NCI-H345 treated with DMSO at 0.1 percent for 48 hours (cell line): ENCODE results near the gene FAM83F.
"Not testable (repeated sequence)": the region's sequence is repeated elsewhere in the genome, so short reads cannot be mapped to it uniquely, and the experiment has no call there.

Experiments used
- DNase-seq: peaks from one replicate; lab custom pipeline; 2025; ENCODE audit not compliant: unreplicated experiment; lab: John Stamatoyannopoulos, UW

The FAM83F gene

DNA sequence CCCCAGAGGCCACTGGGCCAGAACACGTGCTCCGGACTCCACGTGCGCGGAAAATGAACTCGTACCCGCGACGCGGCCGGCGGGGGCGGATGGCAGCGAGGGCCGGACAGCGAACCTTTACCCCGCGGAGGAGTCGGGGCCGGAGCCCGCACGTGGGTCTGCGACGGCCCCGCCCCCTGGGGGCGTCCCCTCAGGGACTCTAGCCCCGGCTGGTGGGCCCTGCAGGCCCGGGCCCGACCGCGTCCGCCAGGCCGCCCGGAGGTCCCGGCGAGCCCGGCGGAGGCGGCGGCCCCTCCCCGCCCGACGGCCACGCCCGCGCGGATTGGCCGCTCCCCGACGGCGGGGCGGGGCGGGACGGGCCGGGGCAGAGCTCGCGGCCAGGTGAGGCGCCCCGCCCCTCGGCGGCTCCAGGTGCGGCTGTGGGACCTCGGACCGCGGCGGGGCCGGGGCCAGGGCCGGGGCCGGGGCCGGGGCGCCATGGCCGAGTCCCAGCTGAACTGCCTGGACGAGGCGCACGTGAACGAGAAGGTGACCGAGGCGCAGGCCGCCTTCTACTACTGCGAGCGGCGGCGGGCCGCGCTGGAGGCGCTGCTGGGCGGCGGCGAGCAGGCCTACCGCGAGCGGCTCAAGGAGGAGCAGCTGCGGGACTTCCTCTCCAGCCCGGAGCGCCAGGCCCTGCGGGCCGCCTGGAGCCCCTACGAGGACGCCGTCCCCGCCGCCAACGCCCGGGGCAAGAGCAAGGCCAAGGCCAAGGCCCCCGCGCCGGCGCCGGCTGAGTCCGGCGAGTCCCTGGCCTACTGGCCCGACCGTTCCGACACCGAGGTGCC lies at the start of gene FAM83F:
FAM83F (plus strand) TSS at position 389 of the 827 bp plus-strand sequence; CDS start at position 478, 89 bp downstream.
- DNase-seq, result no peak

DNA sequence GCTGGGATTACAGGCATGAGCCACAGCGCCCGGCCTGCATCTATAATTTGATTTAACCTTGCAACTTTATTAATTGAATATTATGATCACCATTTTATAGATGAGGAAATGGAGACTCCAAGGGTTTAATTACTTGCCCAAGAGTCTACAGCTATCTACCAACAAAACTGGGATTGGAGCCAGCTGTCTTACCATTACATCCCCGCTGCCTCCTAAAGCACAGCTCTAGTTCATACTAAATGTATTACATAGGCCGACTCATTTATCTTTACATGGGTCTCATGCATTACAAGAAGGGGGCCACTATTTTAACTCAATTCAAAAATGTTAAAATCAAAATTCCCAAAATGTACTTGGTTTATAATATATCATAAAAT lies 48.6 kb upstream of the FAM83F start:
- DNase-seq, result no peak

DNA sequence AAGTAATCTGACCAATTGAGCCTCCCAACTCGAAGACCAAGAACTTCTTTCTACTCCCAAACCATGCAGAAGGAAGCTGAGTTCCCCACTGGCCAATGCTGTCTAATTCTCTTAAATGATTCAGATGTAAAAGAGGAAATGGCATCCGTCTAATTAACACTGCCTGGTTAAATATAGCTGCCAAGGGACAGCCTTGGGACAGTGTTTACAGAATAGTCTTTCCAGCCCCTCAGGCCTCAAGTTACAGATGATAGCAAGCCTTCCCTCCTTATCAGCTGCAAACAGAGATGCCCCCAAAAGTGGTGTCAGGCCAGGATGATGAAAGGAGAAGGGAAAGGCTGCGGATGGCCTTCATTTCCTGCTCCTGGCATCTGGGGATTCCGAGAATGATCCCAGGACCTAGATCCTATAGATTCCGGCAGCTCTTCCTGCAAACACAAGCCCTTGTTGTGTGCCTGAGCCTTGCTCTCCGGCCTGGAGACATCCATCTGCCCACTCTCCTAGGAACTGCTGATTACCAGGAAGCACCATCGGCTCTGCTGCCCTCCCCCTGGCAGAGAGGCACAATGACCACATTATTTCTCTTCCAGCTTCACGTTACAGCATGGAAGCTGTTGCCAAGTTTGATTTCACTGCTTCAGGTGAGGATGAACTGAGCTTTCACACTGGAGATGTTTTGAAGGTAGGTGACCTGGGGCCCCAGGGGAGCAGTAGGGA lies 48.1 kb upstream of the FAM83F start:
- no peak for DNase-seq

DNA sequence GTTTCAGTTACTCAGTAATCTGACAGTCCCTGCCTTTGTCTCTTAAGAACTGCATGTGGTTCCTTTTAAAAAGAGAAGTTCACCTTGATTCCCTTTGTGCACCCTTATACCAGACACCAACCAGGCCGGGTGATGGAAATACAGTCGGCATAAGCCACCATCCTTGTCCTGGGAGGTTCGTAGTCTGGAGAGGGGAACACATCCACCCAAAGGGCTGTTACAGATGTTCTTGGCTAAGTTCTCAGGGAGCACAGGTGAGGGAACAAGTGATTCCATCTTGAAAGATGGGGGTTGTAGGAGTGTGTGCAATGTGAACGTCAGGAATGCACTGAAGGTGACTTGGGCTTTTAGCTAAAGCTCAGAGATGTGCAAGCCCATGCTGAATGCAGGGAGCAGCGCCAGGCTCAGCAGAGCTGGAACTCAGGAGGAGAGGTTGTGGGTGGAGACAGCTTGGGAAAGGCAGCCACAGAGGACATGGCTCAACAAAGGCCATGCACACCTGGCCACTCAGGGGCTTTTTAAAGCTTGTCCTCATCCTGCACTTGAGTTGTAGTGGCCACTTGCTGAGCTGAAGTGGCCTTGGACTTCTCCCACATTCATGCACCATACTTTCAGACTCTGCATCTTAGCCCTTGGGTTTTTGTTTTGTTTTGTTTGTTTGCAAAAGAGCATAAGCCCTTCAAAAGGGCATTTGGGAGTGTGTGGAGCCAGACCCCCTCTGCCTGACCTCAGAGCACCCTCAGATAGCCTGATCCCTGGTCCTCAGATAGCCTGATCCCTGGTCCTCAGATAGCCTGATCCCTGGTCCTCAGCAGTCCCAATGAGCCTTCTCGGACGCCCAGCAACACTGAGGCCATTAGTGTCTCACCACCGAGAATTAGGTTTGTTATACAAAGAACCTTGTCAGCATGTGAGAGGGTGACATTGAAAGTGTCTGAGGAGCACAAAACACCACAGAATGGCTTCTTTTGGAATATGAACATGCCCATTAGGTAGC lies 47.2 kb upstream of the FAM83F start:
- no peak for DNase-seq

DNA sequence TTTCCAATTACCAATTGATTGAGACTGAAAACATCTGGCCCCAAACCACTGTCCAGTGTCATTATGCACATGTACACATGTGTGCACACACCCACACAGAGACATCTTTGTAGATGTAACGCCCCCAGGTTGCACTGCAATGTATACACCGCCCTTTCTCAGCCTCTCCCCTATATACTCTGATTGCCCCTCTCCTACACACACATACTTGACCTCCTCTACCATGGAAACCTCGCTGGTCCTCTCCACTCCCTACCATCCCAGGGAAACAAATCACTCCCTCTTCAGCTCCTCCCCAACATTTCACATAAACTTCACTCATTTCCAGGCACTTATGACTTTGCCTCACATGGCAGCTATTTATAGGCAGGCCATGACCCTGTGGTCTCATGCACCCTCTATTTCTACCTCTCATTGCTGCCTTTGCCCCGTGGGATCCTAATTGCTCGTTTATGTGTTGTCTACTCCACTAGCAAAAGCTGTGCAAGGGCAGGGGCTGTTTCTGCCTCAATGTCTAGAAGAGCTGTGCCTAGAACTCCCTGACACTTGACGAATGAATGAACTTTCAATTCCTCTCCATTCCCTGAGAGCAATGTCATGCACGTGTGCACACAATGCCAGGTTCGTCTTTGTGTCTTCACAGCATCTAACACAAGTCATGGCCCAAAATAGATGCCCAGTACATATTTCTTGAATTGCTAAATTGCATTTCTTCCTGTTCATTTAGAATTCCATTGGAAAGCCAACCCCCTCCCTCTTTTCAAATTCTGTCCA lies 44.6 kb upstream of the FAM83F start:
- no peak for DNase-seq

DNA sequence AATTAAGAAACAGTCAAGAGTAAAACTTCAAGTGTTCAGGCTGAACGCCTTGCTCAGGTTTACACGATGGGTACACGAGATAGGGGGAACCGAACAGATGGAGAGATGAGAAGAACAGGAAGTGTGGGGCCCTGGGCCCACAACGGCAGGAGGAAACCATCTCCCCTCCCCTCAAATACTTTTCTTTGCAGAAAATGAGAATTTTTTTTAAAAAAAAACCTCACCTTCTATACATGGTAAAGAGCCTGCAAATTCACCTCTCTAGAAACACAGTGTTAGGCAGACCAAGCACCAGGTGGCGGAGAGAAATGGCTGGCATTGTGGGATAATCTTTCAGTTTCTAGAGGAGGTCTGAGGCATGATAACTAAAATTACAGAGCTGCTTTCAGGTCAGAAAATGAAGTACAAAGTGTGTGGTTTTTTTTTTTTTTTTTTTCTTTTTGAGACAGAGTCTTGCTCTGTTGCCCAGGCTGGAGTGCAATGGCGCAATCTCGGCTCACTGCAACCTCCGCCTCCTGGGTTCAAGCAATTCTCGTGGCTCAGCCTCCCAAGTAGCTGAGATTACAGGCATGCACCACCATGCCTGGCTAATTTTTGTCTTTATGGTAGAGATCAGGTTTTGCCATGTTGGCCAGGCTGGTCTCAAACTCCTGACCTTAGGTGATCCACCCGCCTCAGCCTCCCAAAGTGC lies 43.0 kb upstream of the FAM83F start:
- not testable (repeated sequence) for DNase-seq

DNA sequence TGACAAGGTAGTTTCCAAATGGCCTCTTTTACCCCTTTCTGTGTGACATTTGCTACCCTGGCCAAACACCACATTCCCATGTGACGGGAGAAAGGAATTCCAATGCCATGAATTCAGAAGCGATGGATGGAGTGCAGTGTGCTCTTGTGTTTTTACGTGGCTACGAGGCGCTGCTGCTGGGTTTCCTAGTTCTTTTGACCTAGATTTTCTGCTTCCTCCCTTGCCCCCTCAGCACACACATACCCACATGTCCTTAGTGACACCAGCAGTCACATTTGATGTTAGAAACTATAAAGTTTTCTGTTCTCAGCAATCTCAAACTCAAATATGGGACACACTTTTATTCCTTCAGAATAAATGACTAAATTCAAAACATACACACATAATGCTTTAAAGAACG lies 42.4 kb upstream of the FAM83F start:
- DNase-seq, result no peak

DNA sequence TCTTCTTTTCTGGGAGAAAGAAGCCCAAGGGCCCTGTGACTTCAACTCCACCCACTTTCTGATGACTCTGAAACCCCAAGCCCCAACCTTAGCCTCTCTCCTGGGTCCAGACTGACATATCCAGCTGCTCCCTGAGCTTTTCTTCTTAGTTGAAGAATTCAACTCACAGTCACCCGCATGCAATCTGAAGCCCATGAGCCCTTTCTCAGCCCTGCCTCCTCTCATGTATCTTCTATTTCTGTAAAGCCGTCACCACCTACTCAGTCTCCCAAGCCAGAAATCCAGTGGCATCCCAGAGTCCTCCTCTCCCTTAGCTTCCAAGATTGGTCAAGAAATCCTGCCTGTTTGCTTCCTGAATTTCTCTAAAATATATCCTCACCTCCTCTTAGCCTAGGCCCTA lies 41.7 kb upstream of the FAM83F start:
- no peak for DNase-seq

DNA sequence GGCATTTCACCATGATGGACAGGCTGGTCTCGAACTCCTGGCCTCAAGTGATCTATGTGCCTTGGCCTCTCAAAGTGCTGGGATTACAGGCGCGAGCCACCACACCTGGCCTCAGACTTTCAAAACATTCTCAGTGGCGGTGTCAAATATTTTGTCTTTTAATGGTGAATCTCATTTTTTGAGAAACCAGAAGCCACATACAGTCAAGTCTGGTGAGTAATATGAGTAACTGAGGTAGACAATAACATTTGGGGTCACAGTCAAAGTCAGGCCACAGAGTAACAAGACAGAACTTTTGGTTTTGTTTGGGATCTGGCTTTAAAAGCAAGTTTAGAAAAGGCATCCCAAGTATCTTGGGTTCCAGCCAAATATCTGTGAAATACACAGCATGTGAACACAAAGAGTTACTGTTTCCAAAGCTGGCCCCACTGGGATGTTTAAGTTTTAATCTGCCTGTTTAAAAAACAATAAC lies 40.1 kb upstream of the FAM83F start:
- no peak for DNase-seq

DNA sequence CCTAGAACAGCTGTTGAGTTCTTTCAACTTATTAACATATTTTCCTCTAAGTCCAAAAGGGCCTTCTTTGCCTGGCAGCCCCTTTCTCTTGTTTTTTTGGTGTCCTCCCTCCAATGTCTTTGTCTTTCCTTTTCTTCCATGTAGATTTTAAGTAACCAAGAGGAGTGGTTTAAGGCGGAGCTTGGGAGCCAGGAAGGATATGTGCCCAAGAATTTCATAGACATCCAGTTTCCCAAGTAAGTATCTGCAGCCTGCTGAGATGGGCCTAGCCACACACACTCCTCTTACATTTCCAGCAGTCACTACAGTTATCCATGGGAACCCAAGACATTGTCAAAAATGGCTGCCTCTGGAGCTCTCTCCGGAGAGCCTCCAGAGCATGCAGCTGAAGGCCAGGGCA lies 39.1 kb upstream of the FAM83F start:
- no peak for DNase-seq

DNA sequence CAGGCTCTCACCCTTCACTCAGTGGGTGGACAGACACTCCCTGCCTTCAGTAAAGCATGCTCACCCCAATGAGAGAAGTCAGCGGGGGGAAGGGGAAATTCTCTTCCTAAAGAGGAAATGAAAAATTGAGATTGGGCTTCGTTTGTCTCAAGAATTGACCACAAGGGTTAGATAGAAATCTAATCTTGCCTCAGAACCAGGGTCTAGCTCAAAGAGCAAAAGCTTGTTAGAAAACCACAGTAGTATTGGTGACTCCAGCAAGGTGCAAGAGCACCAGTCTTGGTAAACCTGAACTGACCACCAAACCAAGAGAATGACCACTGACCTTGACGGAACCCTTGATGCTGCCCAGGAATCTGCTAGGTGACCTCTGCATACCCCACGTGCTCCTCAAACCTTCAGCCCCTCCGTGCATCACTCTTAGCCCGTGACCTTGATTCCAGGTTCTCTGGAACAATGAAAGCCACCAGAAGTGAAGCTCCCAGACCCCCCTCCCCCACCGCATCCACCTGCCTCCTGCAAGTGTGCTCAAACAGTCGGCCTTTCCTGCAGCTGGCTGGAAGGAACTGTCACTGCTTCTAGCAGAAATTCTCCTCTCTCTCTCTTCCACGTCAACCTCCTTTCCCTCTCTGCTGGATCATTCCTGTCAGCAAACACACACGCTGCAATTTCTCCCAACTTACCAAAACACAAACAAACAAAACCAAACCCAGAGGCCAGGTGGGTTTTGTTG lies 37.7 kb upstream of the FAM83F start:
- no peak for DNase-seq

DNA sequence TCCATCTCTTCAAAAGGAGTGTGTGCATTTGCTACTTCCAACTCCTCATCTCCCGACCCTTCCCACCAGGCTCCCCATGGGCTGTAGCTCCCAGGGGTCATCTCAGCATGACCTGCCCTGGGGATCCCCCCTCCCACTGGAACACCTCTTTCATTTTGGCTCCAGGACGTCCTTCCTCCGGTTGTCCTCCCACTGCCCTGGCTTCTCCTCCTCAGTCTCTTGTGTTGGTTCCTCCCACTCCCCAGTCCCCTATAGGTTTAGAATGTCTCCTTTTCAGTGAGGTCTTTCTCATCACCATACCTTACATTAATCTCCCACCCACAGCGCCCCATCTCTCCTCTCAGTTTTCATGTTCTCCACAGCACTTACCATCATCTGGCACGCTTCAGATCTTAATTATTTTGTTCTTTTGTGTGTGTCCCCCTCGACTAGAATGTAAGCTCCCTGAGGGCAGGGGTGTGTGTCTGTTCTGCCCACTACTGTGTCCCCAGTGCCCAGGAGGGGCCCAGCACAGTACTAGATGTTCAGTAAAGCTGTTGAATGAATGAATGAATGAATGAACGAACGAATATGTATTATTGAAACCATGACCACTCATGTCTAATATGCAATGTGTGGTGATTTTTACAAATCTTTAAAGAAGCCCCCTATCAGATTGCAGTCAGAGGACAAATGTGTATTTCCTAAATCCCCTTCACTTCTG lies 36.6 kb upstream of the FAM83F start:
- DNase-seq, result no peak

DNA sequence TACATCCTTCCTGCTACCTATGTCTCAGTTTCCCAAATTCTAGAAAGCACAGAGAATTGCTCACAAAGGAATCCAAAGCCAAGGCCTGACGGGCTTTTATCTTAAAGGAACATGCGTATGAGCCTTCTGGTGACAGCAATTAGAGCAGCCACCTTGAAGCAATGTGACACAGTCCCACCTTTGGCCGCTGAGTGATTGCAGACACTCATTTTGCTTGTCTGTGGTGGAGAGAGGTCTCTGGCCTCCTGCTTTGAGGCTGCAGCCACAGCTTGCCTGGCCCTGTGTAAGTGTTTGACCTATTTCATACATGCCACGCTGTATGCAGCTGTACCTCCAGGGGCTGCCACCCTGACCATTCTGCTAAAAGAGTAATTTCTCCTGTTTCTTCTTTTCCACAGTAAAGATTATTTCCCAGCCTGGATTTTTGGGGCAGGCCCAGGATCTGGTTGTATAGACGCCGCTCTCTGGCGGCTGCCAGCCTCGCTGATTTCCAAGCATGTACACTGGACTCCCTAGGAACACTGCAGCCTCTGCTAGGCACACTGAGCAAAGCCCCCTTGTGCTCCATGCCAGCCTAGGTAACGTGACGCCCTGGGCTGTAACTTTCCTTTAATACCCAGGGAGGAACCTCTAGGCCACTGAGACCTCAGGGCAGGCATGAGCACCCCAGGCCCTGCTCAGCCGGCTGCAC lies 35.7 kb upstream of the FAM83F start:
- DNase-seq, result no peak

DNA sequence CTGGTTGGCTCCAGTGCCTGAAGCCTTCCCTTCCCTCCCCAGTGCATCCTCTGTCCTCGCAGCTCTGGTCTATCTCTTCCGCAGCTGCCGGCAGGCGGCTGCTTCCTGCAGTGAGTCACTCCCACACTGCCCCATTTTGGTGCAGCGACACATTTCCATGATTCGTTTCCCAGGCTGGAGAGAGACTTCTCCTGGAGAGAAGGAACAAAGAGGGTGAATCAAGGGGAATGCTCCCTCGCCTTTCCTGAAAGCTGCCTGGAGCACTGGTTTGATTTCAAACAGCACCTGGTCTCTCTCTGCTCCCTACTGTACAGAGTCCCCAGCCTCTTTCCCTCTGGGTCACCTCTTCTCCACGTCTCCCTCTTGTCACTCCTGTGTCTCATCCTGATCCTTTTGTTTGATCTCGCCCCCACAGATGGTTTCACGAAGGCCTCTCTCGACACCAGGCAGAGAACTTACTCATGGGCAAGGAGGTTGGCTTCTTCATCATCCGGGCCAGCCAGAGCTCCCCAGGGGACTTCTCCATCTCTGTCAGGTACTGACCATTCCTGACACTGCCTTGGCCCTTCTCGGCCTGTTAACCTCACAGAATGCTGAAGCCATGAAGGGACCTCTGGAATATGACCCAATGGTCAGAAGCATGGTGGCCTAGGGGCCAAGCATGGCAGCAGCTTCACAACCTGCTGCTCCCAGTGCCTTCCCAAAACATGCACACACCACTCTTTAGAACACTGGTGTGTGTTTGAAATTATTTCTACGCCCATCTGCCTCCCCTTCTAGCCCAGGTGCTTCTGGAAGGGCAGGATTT lies 34.9 kb upstream of the FAM83F start, which contains the start of gene TMA7B:
TMA7B (plus strand) TSS at position 758 of the 808 bp plus-strand sequence. CDS start 3,978 bp downstream, outside the sequence.
- no peak for DNase-seq

DNA sequence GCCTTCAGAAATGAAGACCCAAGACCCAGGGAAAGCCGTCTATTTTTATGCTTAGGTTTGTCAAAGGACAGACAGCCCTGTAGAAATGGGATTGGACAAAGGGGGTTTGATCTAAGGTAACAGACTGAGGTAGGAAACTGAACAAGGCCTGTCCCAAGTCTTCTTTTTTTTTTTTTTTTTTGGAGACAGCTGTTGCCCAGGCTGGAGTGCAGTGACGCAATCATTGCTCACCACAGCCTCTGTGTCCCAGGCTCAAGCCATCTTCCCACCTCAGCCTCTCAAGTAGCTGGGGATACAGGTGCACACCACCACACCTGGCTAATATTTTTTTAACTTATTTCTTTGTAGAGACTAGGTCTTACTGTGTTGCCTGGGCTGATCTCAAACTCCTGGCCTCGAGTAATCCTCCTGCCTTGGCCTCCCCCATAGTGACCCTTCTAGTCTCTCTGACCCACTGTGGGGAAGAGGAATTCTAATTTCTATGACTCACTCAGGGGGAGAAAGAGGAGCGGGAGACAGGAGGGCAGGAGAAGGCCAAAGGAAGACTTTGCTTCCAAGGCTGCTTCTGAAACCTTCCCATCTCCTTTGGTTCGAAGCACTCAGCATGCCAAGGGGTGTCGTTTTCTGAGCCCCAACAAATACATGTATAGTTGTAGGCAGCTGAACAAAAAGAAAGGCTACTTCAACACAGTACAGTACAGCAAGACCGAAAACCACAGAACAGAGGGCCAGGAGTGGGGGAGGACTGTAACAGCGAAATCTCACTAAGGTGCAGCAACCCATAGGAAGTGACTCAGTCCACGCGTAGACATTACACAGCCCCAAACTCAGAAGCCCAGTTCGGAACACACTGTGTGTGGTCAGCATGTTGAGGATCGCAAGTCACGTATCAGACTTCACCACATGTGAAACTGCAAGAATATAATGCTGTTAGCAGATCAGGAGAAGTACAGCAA lies 33.7 kb upstream of the FAM83F start:
- DNase-seq, result no peak

DNA sequence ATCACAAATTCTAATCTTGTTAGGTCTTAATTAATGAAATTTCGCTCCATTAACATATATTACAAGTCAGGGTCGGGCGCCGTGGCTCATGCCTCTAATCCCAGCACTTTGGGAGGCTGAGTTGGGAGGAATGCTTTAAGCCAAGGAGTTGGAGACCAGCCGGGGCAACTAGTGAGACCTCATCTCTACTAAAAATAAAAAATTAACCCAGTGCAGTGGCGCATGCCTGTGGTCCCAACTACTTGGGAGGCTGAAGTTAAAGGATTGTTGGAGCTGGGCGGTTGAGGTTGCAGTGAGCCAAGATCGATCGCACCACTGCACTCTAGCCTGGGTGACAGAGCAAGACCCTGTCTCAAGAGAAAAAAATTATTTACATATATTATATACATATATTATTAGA lies 32.7 kb upstream of the FAM83F start:
- DNase-seq, result no peak
